NCI-H128 (cell line): Measurements from ENCODE around the gene PTPRQ.

Source experiments
- DNase-seq: peaks from one replicate; lab custom pipeline; 2025; ENCODE audit not compliant: unreplicated experiment; lab: John Stamatoyannopoulos, UW

PTPRQ gene

GRCh38 chr12:80556566-80556965 is 112.5 kb downstream of the PTPRQ start:
- DNase-seq, result no peak

- no peak for DNase-seq
Measured at GRCh38 chr12:80559766-80560165, 115.7 kb downstream of the PTPRQ start.

- DNase-seq, result no peak
Measured at GRCh38 chr12:80565271-80565670, 121.2 kb downstream of the PTPRQ start.

- no peak for DNase-seq
Measured at GRCh38 chr12:80567401-80567800, 123.4 kb downstream of the PTPRQ start.

- DNase-seq, result no peak
Measured at GRCh38 chr12:80576641-80577418, 132.8 kb downstream of the PTPRQ start.

GRCh38 chr12:80580254-80580653 is 136.2 kb downstream of the PTPRQ start:
- no peak for DNase-seq

- no peak for DNase-seq
Measured at GRCh38 chr12:80581783-80582182, 137.7 kb downstream of the PTPRQ start.

GRCh38 chr12:80582431-80582830 is 138.4 kb downstream of the PTPRQ start:
- DNase-seq, result no peak

GRCh38 chr12:80589077-80589476 is 145.0 kb downstream of the PTPRQ start:
- DNase-seq, result no peak

- DNase-seq, result no peak
Measured at GRCh38 chr12:80590085-80590484, 146.1 kb downstream of the PTPRQ start.

- no peak for DNase-seq
Measured at GRCh38 chr12:80593766-80594165, 149.7 kb downstream of the PTPRQ start.

- DNase-seq, result no peak
Measured at GRCh38 chr12:80596509-80596908, 152.5 kb downstream of the PTPRQ start.

GRCh38 chr12:80598004-80598606 is 154.1 kb downstream of the PTPRQ start:
- no peak for DNase-seq

- no peak for DNase-seq
Measured at GRCh38 chr12:80602455-80602854, 158.4 kb downstream of the PTPRQ start.

GRCh38 chr12:80607361-80608135 is 163.5 kb downstream of the PTPRQ start:
- DNase-seq, result no peak

- no peak for DNase-seq
Measured at GRCh38 chr12:80617733-80618132, 173.7 kb downstream of the PTPRQ start.

- no peak for DNase-seq
Measured at GRCh38 chr12:80620281-80620680, 176.2 kb downstream of the PTPRQ start.

GRCh38 chr12:80622271-80622670 is 178.2 kb downstream of the PTPRQ start:
- DNase-seq, result no peak

GRCh38 chr12:80625051-80625450 is 181.0 kb downstream of the PTPRQ start:
- no peak for DNase-seq

- DNase-seq, result no peak
Measured at GRCh38 chr12:80625901-80626300, 181.9 kb downstream of the PTPRQ start.

- no peak for DNase-seq
Measured at GRCh38 chr12:80627782-80628181, 183.7 kb downstream of the PTPRQ start.

- no peak for DNase-seq
Measured at GRCh38 chr12:80632835-80633234, 188.8 kb downstream of the PTPRQ start.
